HG02763 (cell line): ENCODE results near the gene ADGRB2.

Experiments used
- ATAC-seq: cut with Tn5 transposase; IDR thresholded peaks from one replicate; pipeline ENCODE4 v1.9.1; 2021; ENCODE audit warnings: mild to moderate bottlenecking, moderate library complexity; ENCODE audit not compliant: unreplicated experiment

Gene ADGRB2

GRCh38 chr1:31795096-31795675 lies 31.0 kb upstream of the ADGRB2 start:
- ATAC-seq = no peak

DNA sequence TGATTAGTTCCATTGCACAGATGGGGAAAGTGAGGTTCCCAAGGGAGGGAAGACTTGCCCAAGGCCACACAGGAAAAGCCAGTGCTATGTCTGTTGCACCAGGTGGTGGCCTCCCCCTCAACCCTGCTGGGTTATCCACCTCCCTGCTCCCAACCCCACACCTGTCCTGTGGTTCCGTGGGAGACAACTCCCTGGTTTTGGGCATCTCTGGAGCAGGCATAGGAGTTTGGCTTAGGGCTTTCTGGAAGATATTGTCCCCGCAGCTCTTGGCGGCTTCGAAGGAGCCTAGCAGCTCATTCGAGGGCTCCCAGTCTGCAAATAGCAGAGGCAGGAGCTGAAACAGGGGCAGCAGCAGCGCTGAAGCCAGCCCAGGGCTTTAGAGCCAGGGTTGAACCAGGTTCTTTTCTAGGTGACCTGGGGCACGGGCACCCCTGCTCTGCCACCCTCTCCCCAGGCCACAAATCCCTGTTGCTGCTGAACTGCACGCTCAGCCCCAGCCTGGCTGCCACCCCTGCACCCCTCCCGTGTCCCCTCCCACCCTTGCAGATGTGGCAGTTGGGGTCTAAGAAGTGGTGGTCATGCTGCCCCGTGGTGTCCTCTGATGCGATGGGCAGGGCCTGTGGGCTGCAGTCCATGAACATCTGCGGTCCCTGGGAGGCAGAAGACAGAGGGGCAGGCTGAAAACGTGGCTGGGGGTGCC lies 29.6 kb upstream of the ADGRB2 start:
- ATAC-seq = no peak

- no peak for ATAC-seq
Measured at GRCh38 chr1:31793086-31793485, 28.9 kb upstream of the ADGRB2 start.

DNA sequence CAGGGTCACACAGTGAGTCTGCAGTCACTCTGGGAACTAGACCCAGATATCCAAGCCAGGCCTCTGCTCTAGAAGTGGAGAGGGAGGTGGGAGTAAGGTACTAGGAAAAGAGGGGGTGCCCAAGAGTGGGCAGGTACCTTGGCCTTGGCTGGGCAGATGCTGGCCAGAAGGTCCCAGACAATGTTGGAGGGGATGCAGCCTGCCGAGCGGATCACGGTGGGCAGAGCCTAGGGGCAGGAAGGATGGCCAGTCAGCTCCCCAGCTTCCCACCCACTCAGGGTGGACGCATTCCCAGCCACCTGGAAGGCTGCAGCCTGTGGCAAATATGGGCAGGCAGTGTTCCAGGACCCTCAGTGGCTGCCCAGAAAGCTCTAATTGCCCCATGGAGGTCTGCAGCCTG lies 28.4 kb upstream of the ADGRB2 start:
- ATAC-seq = no peak

- ATAC-seq = no peak
Measured at GRCh38 chr1:31792116-31792515, 28.0 kb upstream of the ADGRB2 start.

GRCh38 chr1:31791131-31791858 lies 27.2 kb upstream of the ADGRB2 start:
- no peak for ATAC-seq

GRCh38 chr1:31790641-31791091 lies 26.5 kb upstream of the ADGRB2 start:
- no peak for ATAC-seq

DNA sequence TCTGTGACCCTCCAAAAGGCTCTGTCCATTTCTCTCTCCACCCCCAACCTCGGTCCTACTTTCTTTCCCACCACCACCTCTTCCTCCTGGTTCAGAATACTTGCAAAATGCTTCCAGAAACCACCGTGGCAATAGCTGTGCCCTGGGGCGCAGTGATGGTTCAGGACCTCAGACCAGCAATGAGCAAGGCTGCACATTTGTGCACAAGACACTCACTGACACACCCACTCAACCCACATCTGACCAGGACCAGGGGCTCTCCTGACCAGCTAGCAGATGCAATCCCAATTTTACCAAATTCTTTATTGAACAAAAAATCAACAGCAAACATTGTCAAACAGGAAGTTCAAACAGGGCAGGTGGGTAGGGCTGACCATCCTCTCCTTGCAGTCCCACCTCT lies 26.0 kb upstream of the ADGRB2 start:
- no peak for ATAC-seq

DNA sequence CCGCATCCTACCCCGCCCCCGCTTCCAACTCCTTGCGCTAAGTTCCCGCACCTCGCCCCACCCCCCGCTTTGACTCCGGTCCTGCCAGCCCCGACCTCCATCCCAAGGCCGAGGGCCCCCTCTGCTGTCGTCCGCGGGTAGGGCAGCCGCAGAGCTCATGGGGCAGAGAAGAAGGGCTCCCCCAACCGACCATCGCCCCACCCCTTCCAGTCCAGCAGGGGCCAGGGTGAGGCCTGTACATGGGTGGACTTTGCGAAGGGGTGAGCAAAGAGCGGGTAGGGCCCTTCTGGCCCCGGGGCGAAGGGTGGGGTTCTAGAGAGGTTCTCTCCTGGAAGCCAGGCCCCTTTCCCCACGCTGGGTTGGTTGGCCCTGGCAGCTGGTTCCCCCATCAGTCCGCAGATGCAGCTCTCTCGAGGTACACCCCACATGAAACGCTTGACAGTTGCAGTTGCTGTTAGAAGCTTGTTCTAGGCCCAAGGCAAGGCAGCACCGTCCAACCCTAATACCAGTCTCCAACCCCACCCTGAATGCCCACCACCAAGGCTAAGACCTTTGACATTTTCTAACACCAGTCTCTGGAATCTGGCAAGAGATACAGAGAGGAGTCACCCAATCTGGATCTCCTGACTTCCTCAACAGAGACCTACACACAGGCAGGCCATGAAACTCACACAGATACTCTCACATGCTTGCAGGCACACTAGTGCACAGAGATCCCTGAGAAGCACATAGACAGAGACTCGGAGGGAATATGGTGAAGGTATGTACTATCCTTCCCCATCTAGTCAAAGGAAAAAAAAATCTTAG lies 25.3 kb upstream of the ADGRB2 start:
- ATAC-seq = peak; percentile 53

DNA sequence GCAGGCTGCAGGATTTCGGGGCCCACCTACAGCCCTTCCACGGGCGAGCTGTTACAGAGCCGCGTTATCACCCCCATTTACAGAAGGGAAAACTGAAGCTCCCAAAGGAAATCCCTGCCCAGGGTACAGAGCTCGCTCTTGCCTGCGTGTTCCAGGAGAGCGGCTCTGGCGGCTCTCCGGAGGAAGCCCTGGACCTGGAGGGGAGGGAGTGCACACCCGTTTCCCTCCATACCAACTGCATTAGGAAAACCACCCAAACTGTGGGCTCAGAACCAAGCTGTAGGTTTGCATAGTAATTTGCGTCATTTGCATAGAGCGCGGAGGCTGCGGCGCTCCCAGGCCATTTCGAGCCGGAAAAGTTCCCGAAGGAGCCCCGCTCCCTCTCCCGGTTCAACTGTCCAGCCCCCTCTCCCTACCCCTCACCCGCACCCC lies 24.7 kb upstream of the ADGRB2 start:
- no peak for ATAC-seq

DNA sequence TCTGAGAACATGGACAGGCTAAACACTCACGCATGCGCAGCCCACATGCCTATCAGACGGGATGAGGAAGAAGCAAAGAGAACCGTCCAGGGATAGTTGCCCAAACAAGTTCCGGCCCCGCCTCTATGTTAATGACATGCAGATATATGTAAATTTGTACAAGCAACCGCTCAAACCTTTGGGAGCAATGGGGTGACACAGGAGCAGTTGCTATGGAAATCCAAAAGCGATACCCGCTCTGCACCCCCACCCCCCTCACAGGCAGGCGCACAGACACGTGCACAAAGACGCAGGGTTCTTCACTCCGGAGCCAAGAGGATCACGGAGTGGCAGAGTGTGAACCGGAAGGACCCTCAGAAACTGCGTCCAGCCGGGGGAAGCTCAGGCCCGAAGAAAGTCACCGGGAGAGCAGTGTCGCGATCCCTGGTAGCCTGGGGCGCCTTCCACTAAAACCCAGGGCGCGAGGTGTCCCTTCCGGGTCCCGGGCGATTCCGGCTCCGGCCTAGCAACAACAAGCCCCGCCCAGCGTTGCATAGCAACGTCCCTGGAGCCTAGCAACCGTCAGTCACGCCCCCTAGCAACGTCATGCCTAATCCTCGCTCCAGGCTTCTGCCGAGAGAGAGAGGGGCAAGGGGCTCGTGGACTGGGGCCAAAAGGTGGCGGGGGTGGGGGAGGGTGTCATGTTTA lies 24.1 kb upstream of the ADGRB2 start:
- ATAC-seq = peak; percentile 76

DNA sequence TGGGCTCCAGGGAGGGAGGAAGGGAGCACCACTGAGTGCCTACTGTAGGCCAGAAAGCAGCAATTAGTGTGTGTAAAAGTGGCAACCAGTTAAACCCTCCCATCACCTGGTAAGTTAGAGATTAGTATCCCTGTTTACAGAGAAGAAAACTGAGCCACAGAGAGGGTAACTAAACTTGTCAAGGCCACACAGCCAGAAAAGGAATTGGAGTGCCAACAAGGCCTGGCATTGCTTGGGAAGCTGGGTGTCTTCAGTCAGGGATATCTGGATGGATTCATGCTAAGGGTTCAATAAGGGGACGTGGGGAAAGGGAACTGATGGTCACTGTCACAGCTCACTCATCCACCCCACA lies 23.6 kb upstream of the ADGRB2 start:
- ATAC-seq = no peak

DNA sequence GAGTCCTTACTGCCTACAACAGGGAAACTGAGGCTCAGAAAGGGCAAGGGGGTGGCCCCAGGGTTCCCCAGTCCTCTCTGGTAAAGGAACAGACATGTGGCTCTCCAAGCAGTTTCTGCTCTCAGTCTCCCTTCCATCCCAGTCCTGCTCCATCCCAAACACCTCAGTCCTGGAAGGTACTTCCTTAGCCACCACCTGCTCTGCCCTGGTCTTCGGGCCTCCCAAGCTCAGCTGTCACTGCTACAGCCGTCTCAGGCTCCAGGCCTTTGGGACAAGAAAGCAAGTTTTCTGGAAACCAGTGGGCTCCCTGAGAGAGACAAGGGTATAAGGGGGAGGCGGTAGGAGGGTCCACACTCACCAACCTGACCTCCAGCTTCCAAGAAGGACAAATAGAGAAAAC lies 23.1 kb upstream of the ADGRB2 start:
- no peak for ATAC-seq

- no peak for ATAC-seq
Measured at GRCh38 chr1:31786366-31787060, 22.4 kb upstream of the ADGRB2 start.

- no peak for ATAC-seq
Measured at GRCh38 chr1:31785947-31786290, 21.8 kb upstream of the ADGRB2 start.

- ATAC-seq = no peak
Measured at GRCh38 chr1:31785020-31785946, 21.1 kb upstream of the ADGRB2 start.

DNA sequence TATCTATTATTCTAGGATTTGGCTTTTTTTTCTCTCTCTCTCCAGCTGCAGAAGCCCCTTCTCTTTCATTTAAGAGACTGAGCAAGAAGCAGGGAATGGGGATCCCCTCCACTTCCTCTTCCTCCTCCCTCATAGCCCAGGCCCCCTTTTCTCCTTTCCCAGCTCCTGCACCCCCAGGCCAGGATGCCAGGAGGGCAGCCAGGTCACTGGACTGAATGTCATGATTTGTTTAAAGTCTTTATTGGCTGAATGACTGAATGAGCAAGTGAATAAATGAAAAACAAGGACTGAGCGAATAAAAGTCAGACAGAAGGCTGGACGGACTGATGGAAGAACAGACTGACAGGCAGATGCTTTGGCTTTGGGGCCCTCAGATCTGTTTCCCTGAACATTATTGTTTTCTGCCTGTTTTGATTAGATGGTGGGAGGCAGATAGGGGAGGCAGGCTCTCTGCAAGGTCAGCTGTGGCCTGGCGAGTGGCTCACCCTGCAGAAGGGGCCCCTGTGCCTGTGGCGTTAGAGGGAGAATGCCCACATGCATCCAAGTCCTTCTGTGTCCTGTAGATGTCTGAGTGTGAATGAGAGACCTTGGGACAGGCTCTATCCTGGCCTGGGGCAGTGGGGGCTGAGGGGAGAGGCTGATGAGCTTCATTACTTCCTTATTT lies 20.3 kb upstream of the ADGRB2 start:
- ATAC-seq = no peak

GRCh38 chr1:31783846-31784245 lies 19.7 kb upstream of the ADGRB2 start:
- ATAC-seq = no peak
